HepG2 (cell line): ENCODE data around the gene FAH. TPM values are rescaled to one million over a fixed set of nuclear protein-coding genes. Genes with fewer than 3 reads are reported as not detected.
A peak's percentile ranks its signal among the peaks of the same experiment; 100 is the strongest.

Experiments
- ARNTL ChIP-seq: sonication (generic); formaldehyde crosslinking; IDR thresholded peaks from 2 replicates; pipeline ENCODE4 v1.4.0; 2020; ENCODE audit warnings: mild to moderate bottlenecking, missing genetic modification reagents
- CHCHD3 ChIP-seq: sonication (generic); formaldehyde crosslinking; IDR thresholded peaks from 2 replicates; pipeline ENCODE4 v1.8.0; 2022; ENCODE audit warnings: mild to moderate bottlenecking, missing genetic modification reagents, moderate library complexity
- ETV5 ChIP-seq: IDR thresholded peaks from 2 replicates; pipeline ENCODE4 v1.6.1; 2018; ENCODE audit warnings: missing biosample characterization, missing genetic modification reagents, inconsistent platforms, borderline replicate concordance
- FOSL2 ChIP-seq: sonication (generic); formaldehyde crosslinking; IDR thresholded peaks from 2 replicates; pipeline ENCODE4 v1.4.0; 2020; ENCODE audit warnings: missing genetic modification reagents
- MAX ChIP-seq: IDR thresholded peaks from 2 replicates; pipeline ENCODE4 v1.6.1; 2012; ENCODE audit warnings: inconsistent platforms
- MEIS1 ChIP-seq: sonication (generic); formaldehyde crosslinking; IDR thresholded peaks from 2 replicates; pipeline ENCODE4 v1.9.0; 2021; ENCODE audit warnings: mild to moderate bottlenecking, missing genetic modification reagents, moderate library complexity, borderline replicate concordance
- MYC ChIP-seq: sonication (generic); formaldehyde crosslinking; IDR thresholded peaks from 2 replicates; pipeline ENCODE4 v1.9.0; 2021; ENCODE audit warnings: missing genetic modification reagents, borderline replicate concordance
- PATZ1 ChIP-seq: sonication (generic); formaldehyde crosslinking; IDR thresholded peaks from 2 replicates; pipeline ENCODE4 v1.4.0; 2020; ENCODE audit warnings: missing genetic modification reagents
- SNAPC4 ChIP-seq: sonication (generic); formaldehyde crosslinking; IDR thresholded peaks from 2 replicates; pipeline ENCODE4 v1.4.0; 2020; ENCODE audit warnings: mild to moderate bottlenecking, missing genetic modification reagents
- TEAD2 ChIP-seq: sonication (generic); formaldehyde crosslinking; IDR thresholded peaks from 2 replicates; pipeline ENCODE4 v1.9.0; 2021; ENCODE audit warnings: missing genetic modification reagents
- ZBTB10 ChIP-seq: sonication (generic); formaldehyde crosslinking; IDR thresholded peaks from 2 replicates; pipeline ENCODE4 v1.4.0; 2020; ENCODE audit warnings: missing genetic modification reagents, borderline replicate concordance
- ZFP90 ChIP-seq: sonication (generic); formaldehyde crosslinking; IDR thresholded peaks from 2 replicates; pipeline ENCODE4 v1.8.0; 2022; ENCODE audit warnings: missing genetic modification reagents, mild to moderate bottlenecking, inconsistent platforms, borderline replicate concordance
- ZNF546 ChIP-seq: sonication (generic); formaldehyde crosslinking; conservative IDR thresholded peaks from 2 replicates; pipeline ENCODE4 v1.8.1; 2023; ENCODE audit warnings: mild to moderate bottlenecking, missing genetic modification reagents
- ZNF556 ChIP-seq: sonication (generic); formaldehyde crosslinking; IDR thresholded peaks from 2 replicates; pipeline ENCODE4 v1.4.0; 2020; ENCODE audit warnings: mild to moderate bottlenecking, missing genetic modification reagents, borderline replicate concordance
- ZNF629 ChIP-seq: sonication (generic); formaldehyde crosslinking; conservative IDR thresholded peaks from 2 replicates; pipeline ENCODE4 v1.5.0; 2020; ENCODE audit warnings: missing genetic modification reagents
- ZSCAN25 ChIP-seq: sonication (generic); formaldehyde crosslinking; IDR thresholded peaks from 2 replicates; pipeline ENCODE4 v1.8.0; 2022; ENCODE audit warnings: mild to moderate bottlenecking, missing genetic modification reagents
- polyA plus RNA-seq, 8 experiments: library from polyadenylated mRNA; depleted of rRNA in 3 of 8; stranded (reverse) in 7 of 8; unstranded in 1 of 8; fragments of >200 nt; fragmentation: Illumina TruSeq in 4 of 8; extraction: Trizol in 4 of 8; gene quantifications; 2 replicates each; pipeline versions ENCODE4 v1.2.1 to v1.2.3, GENCODE V29; 2011 to 2016; ENCODE audit warnings: low read depth in 4 of 8, missing spikeins in 1 of 8, mixed read lengths in 1 of 8; ENCODE audit not compliant: insufficient read depth in 1 of 8
- total RNA-seq, 5 experiments: library from RNA; depleted of rRNA; stranded (reverse); fragments of >200 nt; fragmentation: Illumina TruSeq; extraction: Trizol; gene quantifications; 2 replicates each; pipeline ENCODE4 v1.2.3, GENCODE V29; 2016; ENCODE audit warnings: low read depth in 1 of 5

Gene FAH
- total and polyA plus RNA-seq, 2 of the 13 experiments (the other 11 are each of a cell fraction or from before 2014, with no cell fraction given) = 36.6 to 75.0 TPM

- 0 out of 2 replicates have a peak, but pooled peaks have one; percentile 69 for TF ChIP-seq SNAPC4 (CRISPR knock-in tag)
- TF ChIP-seq MYC = peak; percentile 70; the same call in 1 of the 2 replicates
- TF ChIP-seq ARNTL = peak; percentile 24; the same call in 1 of the 2 replicates
- TF ChIP-seq CHCHD3 = peak; percentile 74; the same call in 1 of the 2 replicates
- 0 out of 2 replicates have a peak, but pooled peaks have one; percentile 29 for TF ChIP-seq TEAD2 (CRISPR knock-in tag)
- 0 out of 2 replicates have a peak, but pooled peaks have one; percentile 13 for TF ChIP-seq ZNF629 (CRISPR knock-in tag)
- peak; percentile 78 for TF ChIP-seq PATZ1 (CRISPR knock-in tag)
- peak; percentile 55; the same call in 1 of the 2 replicates for TF ChIP-seq ZFP90 (CRISPR knock-in tag)
- TF ChIP-seq ZBTB10 (CRISPR knock-in tag) = 0 out of 2 replicates have a peak, but pooled peaks have one; percentile 42
- peak; percentile 16; the same call in 1 of the 2 replicates for TF ChIP-seq FOSL2
- 0 out of 2 replicates have a peak, but pooled peaks have one; percentile 73 for TF ChIP-seq ZNF546 (CRISPR knock-in tag)
- TF ChIP-seq ETV5 = peak; percentile 60; the same call in 1 of the 2 replicates
- TF ChIP-seq ZNF556 (CRISPR knock-in tag) = peak; percentile 62; the same call in 1 of the 2 replicates
- TF ChIP-seq ZSCAN25 (CRISPR knock-in tag) = peak; percentile 56; the same call in 1 of the 2 replicates
- 0 out of 2 replicates have a peak, but pooled peaks have one; percentile 9 for TF ChIP-seq MEIS1 (CRISPR knock-in tag)
- peak; percentile 44; the same call in 1 of the 2 replicates for TF ChIP-seq MAX
Measured at GRCh38 chr15:80152896-80153876, at the start of gene FAH (continued).
